NT2/D1 (cell line): ENCODE results near the gene SDR9C7.

Experiments
- SUZ12 ChIP-seq: IDR thresholded peaks from 2 replicates; pipeline ENCODE4 v1.6.1; 2011; ENCODE audit not compliant: insufficient read length, insufficient read depth; ENCODE audit errors: extremely low read depth
- YY1 ChIP-seq: IDR thresholded peaks from 2 replicates; pipeline ENCODE4 v1.6.1; 2011; ENCODE audit not compliant: insufficient read length, insufficient read depth
- ZNF274 ChIP-seq: IDR thresholded peaks from 2 replicates; pipeline ENCODE4 v1.6.1; 2011; ENCODE audit warnings: mild to moderate bottlenecking, low read depth, low read length

DNA sequence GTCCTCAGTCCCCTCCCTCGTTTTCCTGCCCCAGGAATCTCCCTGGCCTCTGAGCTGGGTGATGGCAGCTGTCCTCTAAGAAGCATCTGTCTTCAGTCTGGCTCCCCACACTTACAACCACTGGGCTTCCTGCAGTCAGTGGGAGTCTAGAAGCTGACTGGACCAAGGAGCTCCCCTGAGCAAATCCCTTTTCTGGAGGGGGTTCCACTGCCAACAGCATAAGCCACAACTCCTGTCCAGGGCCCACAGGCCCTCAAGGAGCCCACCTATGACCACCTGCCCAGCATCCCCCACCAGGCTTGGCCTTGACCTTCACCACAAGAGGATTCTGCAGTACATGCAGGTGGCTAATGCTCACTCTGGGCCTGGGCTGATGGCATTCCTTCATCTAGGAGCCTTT, 19.1 kb upstream of the SDR9C7 start:
- no peak for TF ChIP-seq ZNF274
- no peak for TF ChIP-seq YY1
- TF ChIP-seq SUZ12 = no peak
